ENCODE data around the gene ATE1. TPM values are rescaled to one million over a fixed set of nuclear protein-coding genes. Genes with fewer than 3 reads are reported as not detected.
"Not testable (repeated sequence)": the region's sequence is repeated elsewhere in the genome, so short reads cannot be mapped to it uniquely, and the experiment has no call there.

The ATE1 gene
- total RNA-seq = 10 to 100 TPM; 42.9 to 58.9 (median 52.2) TPM
- long read RNA-seq, donor 1, full-length matches to known transcripts = 23 of 38 reads
- long read RNA-seq, donor 1, partial matches to known transcripts = 5 of 38 reads
- long read RNA-seq, donor 1, other reads (novel, unspliced or antisense) = 10 of 38 reads
- long read RNA-seq, donor 2, full-length matches to known transcripts = 4 of 16 reads
- long read RNA-seq, donor 2, partial matches to known transcripts = 7 of 16 reads
- long read RNA-seq, donor 2, other reads (novel, unspliced or antisense) = 5 of 16 reads

GRCh38 chr10:121927841-121928527, at the start of gene ATE1:
Gene ATE1, minus strand, starts transcription at chr10:121928031. Its CDS starts 82 bp downstream, at chr10:121927949.
- Histone ChIP-seq H3K36me3 (ENCODE audit: low read depth) (no peaks in the 10 kb centered on the region), H3K4me3 (peak within 1 kb of the TSS; percentile 96), H3K9me3 (no peaks in the 10 kb centered on the region), H3K4me1 (ENCODE audit: low read depth) (peaks cover 40% of the 10 kb centered on the region)
- no peak for TF ChIP-seq CTCF (IDR thresholded peaks at IDR 0.05)
- ATAC-seq (peak; percentile 96), DNase-seq (peak; percentile 93 to 94 (median 93))
- intact Hi-C loops (cut with DNase I, micrococcal nuclease) = no loop called here

- H3K36me3 ChIP-seq (ENCODE audit: low read depth) = no peaks in the 10 kb centered on the region
- no peak overlapping the region for H3K4me3 ChIP-seq
- ATAC-seq (no peak), DNase-seq (no peak)
- H3K9me3 ChIP-seq = no peaks in the 10 kb centered on the region
- intact Hi-C loops (cut with DNase I, micrococcal nuclease) = no loop called here
- H3K4me1 ChIP-seq (ENCODE audit: low read depth) = peaks cover 11% of the 10 kb centered on the region
- TF ChIP-seq CTCF (IDR thresholded peaks at IDR 0.05) = no peak
Measured at GRCh38 chr10:121976607-121977006, 48.8 kb upstream of the ATE1 start.

GRCh38 chr10:121975295-121976086, 47.7 kb upstream of the ATE1 start:
- DNase-seq (no peak), ATAC-seq (peak; percentile 32)
- Histone ChIP-seq H3K36me3 (ENCODE audit: low read depth) (no peaks in the 10 kb centered on the region), H3K9me3 (no peaks in the 10 kb centered on the region), H3K4me3 (peak overlapping the region; percentile 83), H3K4me1 (ENCODE audit: low read depth) (peaks cover 11% of the 10 kb centered on the region)
- intact Hi-C loops (cut with DNase I, micrococcal nuclease) = no loop called here
- TF ChIP-seq CTCF (IDR thresholded peaks at IDR 0.05) = peak; percentile 72

- no peaks in the 10 kb centered on the region for H3K9me3 ChIP-seq
- peak within 1 kb of the TSS; percentile 83 for H3K4me3 ChIP-seq
- H3K36me3 ChIP-seq (ENCODE audit: low read depth) = no peaks in the 10 kb centered on the region
- ATAC-seq (peak; percentile 96), DNase-seq (peak; percentile 79 to 87 (median 84))
- intact Hi-C loops (cut with DNase I, micrococcal nuclease) = no loop called here
- H3K4me1 ChIP-seq (ENCODE audit: low read depth) = peaks cover 11% of the 10 kb centered on the region
- TF ChIP-seq CTCF (IDR thresholded peaks at IDR 0.05) = no peak
Measured at GRCh38 chr10:121974535-121975294, 46.9 kb upstream of the ATE1 start, which contains the start of gene NSMCE4A. Gene NSMCE4A, minus strand, starts transcription at chr10:121975217. Its CDS starts 52 bp downstream, at chr10:121975165.

GRCh38 chr10:121974019-121974534, 46.2 kb upstream of the ATE1 start:
- no peak for DNase-seq
- no peaks in the 10 kb centered on the region for H3K9me3 ChIP-seq
- intact Hi-C loops (cut with DNase I, micrococcal nuclease) = no loop called here
- no peak for ATAC-seq
- peak overlapping the region; percentile 83 for H3K4me3 ChIP-seq
- peaks cover 11% of the 10 kb centered on the region for H3K4me1 ChIP-seq (ENCODE audit: low read depth)
- H3K36me3 ChIP-seq (ENCODE audit: low read depth) = no peaks in the 10 kb centered on the region
- no peak for TF ChIP-seq CTCF (IDR thresholded peaks at IDR 0.05)

GRCh38 chr10:121969086-121969485, 41.3 kb upstream of the ATE1 start:
- ATAC-seq; H3K4me3 ChIP-seq; H3K36me3 ChIP-seq (ENCODE audit: low read depth); DNase-seq; intact Hi-C loops (cut with DNase I, micrococcal nuclease); H3K9me3 ChIP-seq: not testable (repeated sequence)
- H3K4me1 ChIP-seq (ENCODE audit: low read depth) = peaks cover 11% of the 10 kb centered on the region
